ENCODE results near the gene GCNT1.

- TF ChIP-seq CTCF (IDR thresholded peaks at IDR 0.05) (no peak), POLR2A (IDR thresholded peaks at IDR 0.05) (no peak)
Measured at GRCh38 chr9:76528642-76529190, 69.7 kb downstream of the GCNT1 start.
